GM12878 (cell line): ENCODE measurements around the gene S100A6. TPM values are rescaled to one million over a fixed set of nuclear protein-coding genes. Genes with fewer than 3 reads are reported as not detected.
"Not testable (repeated sequence)": the region's sequence is repeated elsewhere in the genome, so short reads cannot be mapped to it uniquely, and the experiment has no call there.

ENCODE experiments used
- ATAC-seq: fragments of 200-7000 bp; cut with Tn5 transposase; 3 replicates; pipeline ENCODE4 v1.9.1; 2020; ENCODE audit warnings: mild to moderate bottlenecking, moderate library complexity
- BruUV-seq: library from RNA; stranded (reverse); fragments of 400-500 nt; replicated peaks from 2 replicates; lab custom pipeline; 2021; lab: Mats Ljungman, UMichigan
- CTCF ChIA-PET: fragments of 300-600 bp; sonication (Branson Sonifier 250); formaldehyde crosslinking; extraction: SDS; loops from one replicate; lab custom pipeline; 2021; ENCODE audit warnings: inconsistent platforms; lab: Yijun Ruan, JAX
- POLR2A ChIA-PET: fragments of 350-600 bp; formaldehyde crosslinking; extraction: SDS; loops from one replicate; lab custom pipeline; 2021; ENCODE audit warnings: inconsistent platforms; lab: Charles Lee
- RAD21 ChIA-PET: fragments of 300-600 bp; sonication (Branson Sonifier 250); formaldehyde crosslinking; loops from one replicate; lab custom pipeline; 2023; ENCODE audit warnings: antibody characterized with exemption; ENCODE audit not compliant: unreplicated experiment; lab: Charles Lee
- SMC1A ChIA-PET: fragments of 300-600 bp; sonication (Branson Sonifier 250); formaldehyde crosslinking; loops from one replicate; lab custom pipeline; 2023; ENCODE audit not compliant: unreplicated experiment, uncharacterized antibody; lab: Charles Lee
- DNase-seq: peaks from one replicate; pipeline ENCODE4 v3.0.0-alpha.2; 2011; ENCODE audit warnings: low read depth, low spot score
- FAIRE-seq: peaks from 3 replicates; lab custom pipeline; 2011; peaks lifted over from hg19 to GRCh38; lab: Jason Lieb, UNC
- H2AFZ ChIP-seq: 2 replicates; pipeline ENCODE4 v1.6.0; 2011; ENCODE audit warnings: low read depth, low read length, control low read depth; ENCODE audit not compliant: control insufficient read depth
- H3K27ac ChIP-seq: 2 replicates; pipeline ENCODE4 v1.5.1; 2011; ENCODE audit warnings: control low read depth; ENCODE audit not compliant: control insufficient read depth, insufficient read depth
- H3K27me3 ChIP-seq, 2 experiments: replicated peaks in 1 of 2; 2 replicates each; pipeline versions ENCODE4 v1.6.0 to v1.6.1; 2011; ENCODE audit warnings: low read length in 1 of 2; ENCODE audit not compliant: control insufficient read depth in 2 of 2, insufficient read depth in 2 of 2
- H3K36me3 ChIP-seq, 2 experiments: 2 replicates each; pipeline ENCODE4 v1.5.1; 2011; ENCODE audit warnings: low read length in 1 of 2; ENCODE audit not compliant: control insufficient read depth in 2 of 2, insufficient read depth in 2 of 2
- H3K4me1 ChIP-seq: 2 replicates; pipeline ENCODE4 v1.6.1; 2011; ENCODE audit warnings: mild to moderate bottlenecking, low read length, moderate library complexity, mixed read lengths; ENCODE audit not compliant: control insufficient read depth, insufficient read depth
- H3K4me2 ChIP-seq: 2 replicates; pipeline ENCODE4 v1.6.0; 2011; ENCODE audit warnings: control low read depth; ENCODE audit not compliant: control insufficient read depth, insufficient read depth
- H3K4me3 ChIP-seq: fragments of 200-600 bp; sonication (generic); 2 replicates; pipeline ENCODE4 v1.5.1; 2016
- H3K79me2 ChIP-seq: 2 replicates; pipeline ENCODE4 v1.6.0; 2011; ENCODE audit warnings: low read length; ENCODE audit not compliant: control insufficient read depth, insufficient read depth
- H3K9ac ChIP-seq: 2 replicates; pipeline ENCODE4 v1.8.0; 2011; ENCODE audit warnings: low read length, control low read depth, mixed read lengths; ENCODE audit not compliant: control insufficient read depth, insufficient read depth
- H3K9me3 ChIP-seq: replicated peaks from 3 replicates; pipeline ENCODE4 v1.5.1; 2011; ENCODE audit warnings: mild to moderate bottlenecking, low read length; ENCODE audit not compliant: control insufficient read depth, insufficient read depth
- H4K20me1 ChIP-seq: 2 replicates; pipeline ENCODE4 v1.6.0; 2011; ENCODE audit not compliant: control insufficient read depth, insufficient read depth
- CHD4 ChIP-seq: fragments of 200-600 bp; sonication (generic); IDR thresholded peaks from 2 replicates; pipeline ENCODE4 v1.6.1; 2016; ENCODE audit warnings: mild to moderate bottlenecking
- JUNB ChIP-seq: IDR thresholded peaks from 2 replicates; pipeline ENCODE4 v1.6.1; 2016; ENCODE audit warnings: antibody characterized with exemption, mild to moderate bottlenecking
- MAX ChIP-seq: IDR thresholded peaks from 2 replicates; pipeline ENCODE4 v1.6.1; 2012; ENCODE audit warnings: low read depth, low read length, improper control_type of control experiment
- NFYB ChIP-seq: IDR thresholded peaks from 2 replicates; pipeline ENCODE4 v1.6.1; 2011; ENCODE audit warnings: low read depth, mild to moderate bottlenecking, low read length, improper control_type of control experiment, moderate library complexity; ENCODE audit not compliant: insufficient read depth
- NR2C1 ChIP-seq: fragments of 450-650 bp; IDR thresholded peaks from 2 replicates; pipeline ENCODE4 v1.6.1; 2017; ENCODE audit warnings: antibody characterized with exemption, mild to moderate bottlenecking, moderate library complexity
- PBX3 ChIP-seq: IDR thresholded peaks from 2 replicates; pipeline ENCODE4 v1.6.1; 2011; ENCODE audit warnings: mild to moderate bottlenecking, low read depth, low read length, moderate library complexity; ENCODE audit not compliant: insufficient replicate concordance
- whole genome bisulfite sequencing: methylation state at CpG from one replicate; pipeline ENCODE4 v1.1.6; 2016; ENCODE audit warnings: low lambda C conversion rate; ENCODE audit not compliant: insufficient replicate concordance, insufficient coverage; ENCODE audit errors: missing lambda C conversion rate; 5-methylcytosine and 5-hydroxymethylcytosine counted together
- in situ Hi-C: fragments of 300-500 bp; cut with MboI; formaldehyde crosslinking; loops from 9 replicates; pipeline ENCODE4 v1.14.3; 2018; ENCODE audit warnings: mixed read lengths
- intact Hi-C: fragments of 100-400 bp; cut with micrococcal nuclease; formaldehyde crosslinking; loops from one replicate; pipeline ENCODE4 v1.14.2; 2022; ENCODE audit not compliant: unreplicated experiment
- polyA plus RNA-seq, 11 experiments: library from polyadenylated mRNA; depleted of rRNA in 4 of 11; unstranded in 6 of 11; stranded (reverse) in 5 of 11; fragments of >200 nt; fragmentation: Nextera tagmentation in 4 of 11; fragmentation: Illumina TruSeq in 1 of 11; extraction: Ambion mirVana in 4 of 11; extraction: Trizol in 1 of 11; gene quantifications; 1 replicate in 1 of 11; 2 replicates in 10 of 11; pipeline versions ENCODE4 v1.2.1 to v1.2.3, GENCODE V29; 2011 to 2016; ENCODE audit warnings: inconsistent platforms in 2 of 11, missing spikeins in 2 of 11, low read depth in 1 of 11
- total RNA-seq, 4 experiments: library from RNA; depleted of rRNA in 3 of 4; stranded (reverse); fragments of >200 nt in 3 of 4; fragmentation: Illumina TruSeq in 1 of 4; extraction: Trizol in 1 of 4; gene quantifications; 2 replicates each; pipeline versions ENCODE4 v1.2.1 to v1.2.3, GENCODE V29; 2013 to 2021

S100A6 gene
- total and polyA plus RNA-seq, 10 of the 15 experiments (the other 5 are each of a cell fraction or from before 2014, with no cell fraction given) = 7.2 to 121 (median 45.7) TPM

- H3K9me3 ChIP-seq, intact Hi-C loops, DNase-seq, H3K9ac ChIP-seq, H3K79me2 ChIP-seq, H2AFZ ChIP-seq, H3K4me2 ChIP-seq, FAIRE-seq, H3K27me3 ChIP-seq, H4K20me1 ChIP-seq, BruUV-seq, H3K4me3 ChIP-seq, ATAC-seq, H3K27ac ChIP-seq, H3K36me3 ChIP-seq: not testable (repeated sequence)
- RAD21 ChIA-PET = interaction anchor here (1.0 to 2.0 kb wide), 2 partner anchors 10 to 51 kb away, joined by 3 to 6 read pairs; no protein-coding TSS in a partner anchor
- CTCF ChIA-PET = interaction anchor here (1.0 to 8.3 kb wide), 5 partner anchors 10 to 51 kb away, joined by 4 to 113 read pairs (median 13); partner anchors contain the start of gene S100A6
- WGBS = 49% methylated on average over 3 of the region's 3 CpGs
- POLR2A ChIA-PET = interaction anchor here (0.8 to 1.7 kb wide), 2 partner anchors 10 to 17 kb away, joined by 3 to 6 read pairs; partner anchors contain the start of gene S100A4
- in situ Hi-C loops = loop anchor here (5.0 kb wide), 1 partner anchor 55 kb away; no protein-coding TSS in a partner anchor
- SMC1A ChIA-PET = interaction anchor here (1.0 to 4.0 kb wide), 3 partner anchors 14 to 29 kb away, joined by 3 to 18 read pairs (median 16); partner anchors contain the start of gene S100A4
- H3K4me1 ChIP-seq = peaks cover 15% of the 10 kb centered on the region
Observed at GRCh38 chr1:153562021-153562420, 26.2 kb upstream of the S100A6 start.

- no peaks in the 10 kb centered on the region for H3K36me3 ChIP-seq
- ChIA-PET SMC1A (interaction anchor here (1.2 to 4.0 kb wide), 4 partner anchors 9 to 67 kb away, joined by 3 to 18 read pairs (median 10); partner anchors contain the start of gene S100A4), POLR2A (interaction anchor here (0.8 to 1.7 kb wide), 2 partner anchors 11 to 16 kb away, joined by 3 to 6 read pairs; partner anchors contain the start of gene S100A4), RAD21 (interaction anchor here (1.0 to 2.0 kb wide), 2 partner anchors 10 to 51 kb away, joined by 3 to 6 read pairs; no protein-coding TSS in a partner anchor), CTCF (interaction anchor here (1.0 to 8.3 kb wide), 6 partner anchors 10 to 50 kb away, joined by 3 to 113 read pairs (median 12); partner anchors contain the start of gene S100A6)
- in situ Hi-C loops (loop anchor here (5.0 kb wide), 1 partner anchor 54 kb away; no protein-coding TSS in a partner anchor), intact Hi-C loops (no loop called here)
- no peak overlapping the region for H3K9ac ChIP-seq
- 67% methylated on average over 3 of the region's 3 CpGs for WGBS
- H3K4me2 ChIP-seq = no peak overlapping the region
- FAIRE-seq (no peak), ATAC-seq (no peak), DNase-seq (no peak)
- H3K79me2 ChIP-seq = no peaks in the 10 kb centered on the region
- TF ChIP-seq JUNB (no peak), NFYB (no peak), CHD4 (no peak), MAX (no peak), NR2C1 (no peak), PBX3 (no peak)
- H3K9me3 ChIP-seq = no peaks in the 10 kb centered on the region
- BruUV-seq = no TSS peak
- H3K4me1 ChIP-seq = peaks cover 12% of the 10 kb centered on the region
- H3K27me3 ChIP-seq = no peaks in the 10 kb centered on the region
- no peak overlapping the region for H3K4me3 ChIP-seq
- no peak overlapping the region for H3K27ac ChIP-seq
- H4K20me1 ChIP-seq = no peaks in the 10 kb centered on the region
- H2AFZ ChIP-seq = no peak overlapping the region
Observed at GRCh38 chr1:153561466-153561985, 25.7 kb upstream of the S100A6 start.
